ENCODE results near the gene KRTAP5-7.
A peak's percentile ranks its signal among the peaks of the same experiment; 100 is the strongest.
"Not testable (repeated sequence)": the region's sequence is repeated elsewhere in the genome, so short reads cannot be mapped to it uniquely, and the experiment has no call there.

Gene KRTAP5-7

DNA sequence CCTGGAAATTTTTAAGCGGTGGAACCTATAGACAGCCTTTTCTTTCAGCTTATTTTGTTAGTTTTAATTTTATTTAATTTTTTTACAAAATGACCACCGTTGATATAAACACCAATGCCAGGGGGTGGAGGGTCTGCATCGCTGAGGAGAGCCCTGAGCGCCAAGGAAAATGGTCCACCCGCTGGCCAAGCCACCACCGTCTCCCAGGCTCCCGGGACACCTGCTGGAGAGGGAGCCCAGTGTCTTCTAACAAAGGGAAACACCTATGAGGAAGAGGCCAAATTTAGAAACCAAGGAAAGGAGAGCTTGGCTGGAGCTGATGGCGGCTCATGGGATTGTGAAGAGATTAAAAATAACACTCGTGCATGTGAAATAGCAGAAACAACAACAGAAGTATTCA lies 10.5 kb downstream of the KRTAP5-7 start:
- Histone ChIP-seq H3K27me3 (ENCODE audit: control insufficient read depth in 1 of 2, insufficient read depth in 1 of 2, low read length in 2 of 2) (peaks cover 7 to 13% of the 10 kb centered on the region in 2 experiments), H3K4me2 (ENCODE audit: low read length, poor library complexity, severe bottlenecking) (no peak overlapping the region), H3K27ac (ENCODE audit: low read length, poor library complexity, severe bottlenecking) (no peak overlapping the region), H2BK12ac (ENCODE audit: low read length in 2 of 2) (no peak overlapping the region), H3K14ac (ENCODE audit: low read length in 2 of 2) (no peak overlapping the region), H3K4me3 (ENCODE audit: insufficient read depth in 1 of 2, low read depth in 1 of 2, low read length in 2 of 2) (no peak overlapping the region), H2AFZ (ENCODE audit: low read depth, low read length) (no peak overlapping the region), H2BK15ac (ENCODE audit: low read depth, poor library complexity, severe bottlenecking) (no peak overlapping the region), H4K8ac (ENCODE audit: low read length) (no peak overlapping the region), H2BK5ac (ENCODE audit: low read depth, low read length, poor library complexity, severe bottlenecking) (no peak overlapping the region), H2AK5ac (ENCODE audit: low read length, severe bottlenecking) (no peak overlapping the region), H3K9me3 (ENCODE audit: control insufficient read depth, low read length) (no peaks in the 10 kb centered on the region), H2BK120ac (ENCODE audit: low read depth, low read length) (no peak overlapping the region), H3K4ac (ENCODE audit: low read depth in 1 of 2, low read length in 2 of 2) (no peak overlapping the region), H3K79me1 (replicated peaks; ENCODE audit: low read length, poor library complexity, severe bottlenecking) (no peaks in the 10 kb centered on the region), H3K23ac (ENCODE audit: low read length in 2 of 2) (no peak overlapping the region), H3K9ac (ENCODE audit: low read length) (no peak overlapping the region), H4K91ac (ENCODE audit: low read length) (no peak overlapping the region), H3K18ac (ENCODE audit: low read depth in 1 of 2, low read length in 2 of 2) (no peak overlapping the region), H3K4me1 (ENCODE audit: control insufficient read depth, insufficient read depth, low read depth, low read length) (peaks cover 1% of the 10 kb centered on the region), H3K36me3 (ENCODE audit: control insufficient read depth in 1 of 2, insufficient read depth in 2 of 2, low read depth in 1 of 2, low read length in 2 of 2) (no peaks in the 10 kb centered on the region)
- WGBS = 93% methylated on average over 8 of the region's 9 CpGs
- DNase-seq = no peak

DNA sequence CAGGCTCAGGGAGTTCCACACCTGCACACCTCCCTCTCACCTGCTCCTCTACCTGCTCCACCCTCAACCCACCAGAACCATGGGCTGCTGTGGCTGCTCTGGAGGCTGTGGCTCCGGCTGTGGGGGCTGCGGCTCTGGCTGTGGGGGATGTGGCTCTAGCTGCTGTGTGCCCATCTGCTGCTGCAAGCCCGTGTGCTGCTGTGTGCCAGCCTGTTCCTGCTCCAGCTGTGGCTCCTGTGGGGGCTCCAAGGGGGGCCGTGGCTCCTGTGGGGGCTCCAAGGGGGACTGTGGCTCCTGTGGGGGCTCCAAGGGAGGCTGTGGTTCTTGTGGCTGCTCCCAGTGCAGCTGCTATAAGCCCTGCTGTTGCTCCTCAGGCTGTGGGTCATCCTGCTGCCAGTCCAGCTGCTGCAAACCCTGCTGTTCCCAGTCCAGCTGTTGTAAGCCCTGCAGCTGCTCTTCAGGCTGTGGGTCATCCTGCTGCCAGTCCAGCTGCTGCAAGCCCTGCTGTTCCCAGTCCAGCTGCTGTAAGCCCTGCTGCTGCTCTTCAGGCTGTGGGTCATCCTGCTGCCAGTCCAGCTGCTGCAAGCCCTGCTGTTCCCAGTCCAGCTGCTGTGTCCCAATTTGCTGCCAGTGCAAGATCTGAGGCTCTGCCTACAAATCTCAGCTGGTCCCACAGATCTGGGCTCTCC lies 11.1 kb downstream of the KRTAP5-7 start, which contains the start of gene KRTAP5-8:
TSS of gene KRTAP5-8 (plus strand) at position 49 of the 689 bp plus-strand sequence. CDS start at position 80, 31 bp downstream.
- H3K14ac ChIP-seq (ENCODE audit: low read length in 2 of 2); H2BK120ac ChIP-seq (ENCODE audit: low read depth, low read length); H3K4ac ChIP-seq (ENCODE audit: low read depth in 1 of 2, low read length in 2 of 2); H4K91ac ChIP-seq (ENCODE audit: low read length); H2BK15ac ChIP-seq (ENCODE audit: low read depth, poor library complexity, severe bottlenecking); H4K8ac ChIP-seq (ENCODE audit: low read length); H3K18ac ChIP-seq (ENCODE audit: low read depth in 1 of 2, low read length in 2 of 2); H3K27ac ChIP-seq (ENCODE audit: low read length, poor library complexity, severe bottlenecking); H3K9me3 ChIP-seq (ENCODE audit: control insufficient read depth, low read length); H2AK5ac ChIP-seq (ENCODE audit: low read length, severe bottlenecking); H3K4me3 ChIP-seq (ENCODE audit: insufficient read depth in 1 of 2, low read depth in 1 of 2, low read length in 2 of 2); H3K36me3 ChIP-seq (ENCODE audit: control insufficient read depth in 1 of 2, insufficient read depth in 2 of 2, low read depth in 1 of 2, low read length in 2 of 2); H2BK5ac ChIP-seq (ENCODE audit: low read depth, low read length, poor library complexity, severe bottlenecking); H3K4me2 ChIP-seq (ENCODE audit: low read length, poor library complexity, severe bottlenecking); H3K23ac ChIP-seq (ENCODE audit: low read length in 2 of 2); H3K79me1 ChIP-seq (replicated peaks; ENCODE audit: low read length, poor library complexity, severe bottlenecking); H2BK12ac ChIP-seq (ENCODE audit: low read length in 2 of 2); H3K9ac ChIP-seq (ENCODE audit: low read length); H3K4me1 ChIP-seq (ENCODE audit: control insufficient read depth, insufficient read depth, low read depth, low read length); H2AFZ ChIP-seq (ENCODE audit: low read depth, low read length): not testable (repeated sequence)
- peak; percentile 24 for DNase-seq
- 66% methylated on average over 4 of the region's 4 CpGs for WGBS
- H3K27me3 ChIP-seq (ENCODE audit: control insufficient read depth in 1 of 2, insufficient read depth in 1 of 2, low read length in 2 of 2) = peaks cover 7 to 13% of the 10 kb centered on the region in 2 experiments

DNA sequence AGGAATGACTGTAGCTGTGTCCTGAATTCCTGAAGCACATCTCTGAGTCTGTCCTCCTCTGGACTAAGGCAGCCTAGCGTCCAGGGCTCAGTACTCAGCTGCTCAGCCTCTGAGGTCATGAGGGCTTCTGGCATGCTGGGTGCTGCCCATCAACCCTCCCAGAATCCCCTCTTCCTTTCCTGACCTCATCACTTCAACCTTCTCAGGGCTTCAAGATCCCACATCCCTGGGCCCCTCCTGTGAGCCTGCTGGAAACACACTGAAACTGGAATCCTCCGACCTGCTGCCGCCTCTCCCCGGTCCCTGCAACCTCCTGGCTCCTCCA lies 11.6 kb downstream of the KRTAP5-7 start:
- DNase-seq = no peak
- H2AFZ ChIP-seq (ENCODE audit: low read depth, low read length) = no peak overlapping the region
- no peak overlapping the region for H2BK5ac ChIP-seq (ENCODE audit: low read depth, low read length, poor library complexity, severe bottlenecking)
- H3K4me3 ChIP-seq (ENCODE audit: insufficient read depth in 1 of 2, low read depth in 1 of 2, low read length in 2 of 2) = no peak overlapping the region
- H3K4me1 ChIP-seq (ENCODE audit: control insufficient read depth, insufficient read depth, low read depth, low read length) = peaks cover 1% of the 10 kb centered on the region
- no peak overlapping the region for H2BK12ac ChIP-seq (ENCODE audit: low read length in 2 of 2)
- no peaks in the 10 kb centered on the region for H3K9me3 ChIP-seq (ENCODE audit: control insufficient read depth, low read length)
- H3K4me2 ChIP-seq (ENCODE audit: low read length, poor library complexity, severe bottlenecking) = no peak overlapping the region
- no peak overlapping the region for H3K18ac ChIP-seq (ENCODE audit: low read depth in 1 of 2, low read length in 2 of 2)
- no peak overlapping the region for H4K91ac ChIP-seq (ENCODE audit: low read length)
- H3K27ac ChIP-seq (ENCODE audit: low read length, poor library complexity, severe bottlenecking) = no peak overlapping the region
- H3K36me3 ChIP-seq (ENCODE audit: control insufficient read depth in 1 of 2, insufficient read depth in 2 of 2, low read depth in 1 of 2, low read length in 2 of 2) = no peaks in the 10 kb centered on the region
- H3K9ac ChIP-seq (ENCODE audit: low read length) = no peak overlapping the region
- no peak overlapping the region for H2AK5ac ChIP-seq (ENCODE audit: low read length, severe bottlenecking)
- H3K14ac ChIP-seq (ENCODE audit: low read length in 2 of 2) = no peak overlapping the region
- no peak overlapping the region for H2BK15ac ChIP-seq (ENCODE audit: low read depth, poor library complexity, severe bottlenecking)
- H4K8ac ChIP-seq (ENCODE audit: low read length) = no peak overlapping the region
- no peaks in the 10 kb centered on the region for H3K79me1 ChIP-seq (replicated peaks; ENCODE audit: low read length, poor library complexity, severe bottlenecking)
- no peak overlapping the region for H2BK120ac ChIP-seq (ENCODE audit: low read depth, low read length)
- H3K4ac ChIP-seq (ENCODE audit: low read depth in 1 of 2, low read length in 2 of 2) = no peak overlapping the region
- 72% methylated on average over 4 of the region's 4 CpGs for WGBS
- peaks cover 7 to 13% of the 10 kb centered on the region in 2 experiments for H3K27me3 ChIP-seq (ENCODE audit: control insufficient read depth in 1 of 2, insufficient read depth in 1 of 2, low read length in 2 of 2)
- no peak overlapping the region for H3K23ac ChIP-seq (ENCODE audit: low read length in 2 of 2)

DNA sequence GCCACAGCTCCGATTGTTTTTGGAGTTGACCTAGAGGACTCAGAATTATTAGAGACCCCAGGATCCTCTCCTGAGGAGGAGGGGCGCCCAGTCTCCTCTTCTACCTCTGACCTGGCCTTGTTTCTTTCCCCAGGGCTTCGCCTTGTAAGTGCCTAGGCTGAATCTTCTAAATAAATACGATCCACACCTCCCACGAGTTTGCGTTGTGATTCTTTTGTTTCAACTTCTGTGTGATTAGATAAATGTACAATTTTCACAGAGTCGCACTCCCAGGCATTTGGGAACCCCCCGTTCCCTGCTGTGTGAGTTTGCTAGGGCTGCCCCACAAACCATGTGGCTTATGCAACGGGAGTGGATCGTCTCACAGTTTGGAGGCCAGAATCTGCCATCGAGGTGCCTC lies 11.9 kb downstream of the KRTAP5-7 start:
- H3K23ac ChIP-seq (ENCODE audit: low read length in 2 of 2) = no peak overlapping the region
- DNase-seq = no peak
- WGBS = 88% methylated on average over 11 of the region's 11 CpGs

More for the DNA sequence above, 11.9 kb downstream of the KRTAP5-7 start:
- no peak overlapping the region for H2BK15ac ChIP-seq (ENCODE audit: low read depth, poor library complexity, severe bottlenecking)
- H3K4me3 ChIP-seq (ENCODE audit: insufficient read depth in 1 of 2, low read depth in 1 of 2, low read length in 2 of 2) = no peak overlapping the region
- no peak overlapping the region for H4K8ac ChIP-seq (ENCODE audit: low read length)
- H3K9ac ChIP-seq (ENCODE audit: low read length) = no peak overlapping the region
- H3K18ac ChIP-seq (ENCODE audit: low read depth in 1 of 2, low read length in 2 of 2) = no peak overlapping the region
- H2BK12ac ChIP-seq (ENCODE audit: low read length in 2 of 2) = no peak overlapping the region
- H3K36me3 ChIP-seq (ENCODE audit: control insufficient read depth in 1 of 2, insufficient read depth in 2 of 2, low read depth in 1 of 2, low read length in 2 of 2) = no peaks in the 10 kb centered on the region
- H2BK120ac ChIP-seq (ENCODE audit: low read depth, low read length) = no peak overlapping the region
- no peak overlapping the region for H4K91ac ChIP-seq (ENCODE audit: low read length)
- H3K14ac ChIP-seq (ENCODE audit: low read length in 2 of 2) = no peak overlapping the region
- no peak overlapping the region for H3K4ac ChIP-seq (ENCODE audit: low read depth in 1 of 2, low read length in 2 of 2)
- H3K27me3 ChIP-seq (ENCODE audit: control insufficient read depth in 1 of 2, insufficient read depth in 1 of 2, low read length in 2 of 2) = peaks cover 10 to 13% of the 10 kb centered on the region in 2 experiments
- no peaks in the 10 kb centered on the region for H3K9me3 ChIP-seq (ENCODE audit: control insufficient read depth, low read length)
- no peak overlapping the region for H3K4me2 ChIP-seq (ENCODE audit: low read length, poor library complexity, severe bottlenecking)
- no peak overlapping the region for H2AK5ac ChIP-seq (ENCODE audit: low read length, severe bottlenecking)
- H3K27ac ChIP-seq (ENCODE audit: low read length, poor library complexity, severe bottlenecking) = no peak overlapping the region
- H3K4me1 ChIP-seq (ENCODE audit: control insufficient read depth, insufficient read depth, low read depth, low read length) = peaks cover 1% of the 10 kb centered on the region
- no peak overlapping the region for H2AFZ ChIP-seq (ENCODE audit: low read depth, low read length)
- no peaks in the 10 kb centered on the region for H3K79me1 ChIP-seq (replicated peaks; ENCODE audit: low read length, poor library complexity, severe bottlenecking)
- H2BK5ac ChIP-seq (ENCODE audit: low read depth, low read length, poor library complexity, severe bottlenecking) = no peak overlapping the region
